Subcutaneous adipose tissue (tissue), 4 donors: ENCODE measurements around the gene WNT1. TPM values are rescaled to one million over a fixed set of nuclear protein-coding genes. Genes with fewer than 3 reads are reported as not detected.

Experiments used
- CTCF ChIP-seq: fragments of 450-650 bp; IDR thresholded peaks from one replicate; pipeline ENCODE4 v1.5.1; 2016; ENCODE audit warnings: low read depth, mild to moderate bottlenecking, control low read depth, antibody characterized with exemption, moderate library complexity
- total RNA-seq, 4 donors: library from RNA; depleted of rRNA; stranded (reverse); fragments of >200 nt; gene quantifications; one replicate each; pipeline ENCODE4 v1.1.0, GENCODE V29; 2016

Gene WNT1
- total RNA-seq, 4 donors from 2014 or later = not detected

DNA sequence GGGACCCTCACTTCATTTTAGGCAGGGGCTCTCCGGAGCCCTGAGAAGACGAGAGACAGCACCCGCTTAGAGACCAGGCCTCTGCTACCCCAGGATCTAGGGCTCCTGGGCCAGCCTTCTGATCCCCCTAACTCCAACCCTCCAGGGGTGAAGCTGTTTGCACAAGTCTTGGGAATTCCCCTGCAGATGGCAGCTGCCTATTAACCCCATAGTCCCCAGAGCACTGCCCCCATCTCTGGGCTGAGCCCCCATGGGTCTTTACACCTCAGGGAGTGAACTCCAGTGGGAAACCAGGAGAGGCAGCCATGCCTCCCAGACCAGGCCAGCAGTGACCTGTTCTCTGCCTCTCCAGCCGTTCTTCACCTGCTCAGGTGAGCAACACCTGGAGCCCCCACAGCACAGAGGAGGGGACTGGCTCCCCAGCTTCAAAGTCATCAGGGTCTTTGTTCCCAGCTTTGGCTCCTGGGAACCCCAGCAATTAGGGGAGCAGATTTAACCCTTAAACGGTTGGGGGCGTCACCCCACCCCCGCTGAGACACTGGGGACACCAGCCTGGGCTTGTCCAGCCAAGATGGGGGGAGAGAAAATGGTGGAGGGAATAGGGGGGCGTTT is 8.9 kb upstream of the WNT1 start:
- TF ChIP-seq CTCF = no peak

DNA sequence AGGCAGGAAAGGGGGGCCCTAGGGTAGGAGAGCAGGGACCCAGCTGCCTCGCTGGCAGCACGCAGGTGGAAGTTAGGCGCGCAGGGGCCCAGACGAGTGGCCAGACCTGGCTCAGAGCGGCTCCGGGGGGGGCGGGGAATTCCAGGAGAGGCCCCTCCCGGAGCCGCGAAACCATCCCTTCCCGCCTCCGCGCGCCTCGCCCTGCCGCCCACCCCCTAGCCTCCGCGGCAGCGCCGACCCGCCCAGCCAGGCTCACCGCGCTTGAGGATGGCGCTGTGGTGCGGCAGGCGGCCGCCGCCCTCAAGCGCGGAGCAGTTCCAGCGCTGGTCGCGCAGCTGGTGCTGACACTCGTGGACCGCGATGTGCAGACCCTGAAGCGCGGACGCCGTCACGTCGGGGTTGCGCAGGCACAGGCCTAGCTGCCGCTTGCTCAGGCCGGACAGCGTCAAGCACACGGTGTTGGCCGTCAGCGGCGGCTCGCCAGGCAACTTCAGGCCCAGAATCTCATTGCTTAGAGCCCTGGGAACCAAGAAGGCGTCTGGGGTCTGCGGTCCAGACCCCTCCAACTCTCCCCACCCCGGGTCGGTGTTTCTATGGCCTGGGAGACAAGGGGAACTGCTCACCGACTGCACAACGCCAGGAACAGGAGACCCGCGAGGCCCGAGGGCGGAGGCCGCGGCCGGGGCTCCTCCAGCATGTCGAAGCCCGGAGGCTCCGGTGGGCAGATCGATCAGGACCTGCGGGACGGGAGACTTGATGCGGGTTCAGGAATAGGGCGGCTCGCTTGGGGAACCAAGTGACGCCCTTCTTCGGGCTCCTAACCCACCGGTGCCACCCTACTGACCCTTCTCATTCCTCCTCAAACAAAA is 8.1 kb upstream of the WNT1 start:
- no peak for TF ChIP-seq CTCF

DNA sequence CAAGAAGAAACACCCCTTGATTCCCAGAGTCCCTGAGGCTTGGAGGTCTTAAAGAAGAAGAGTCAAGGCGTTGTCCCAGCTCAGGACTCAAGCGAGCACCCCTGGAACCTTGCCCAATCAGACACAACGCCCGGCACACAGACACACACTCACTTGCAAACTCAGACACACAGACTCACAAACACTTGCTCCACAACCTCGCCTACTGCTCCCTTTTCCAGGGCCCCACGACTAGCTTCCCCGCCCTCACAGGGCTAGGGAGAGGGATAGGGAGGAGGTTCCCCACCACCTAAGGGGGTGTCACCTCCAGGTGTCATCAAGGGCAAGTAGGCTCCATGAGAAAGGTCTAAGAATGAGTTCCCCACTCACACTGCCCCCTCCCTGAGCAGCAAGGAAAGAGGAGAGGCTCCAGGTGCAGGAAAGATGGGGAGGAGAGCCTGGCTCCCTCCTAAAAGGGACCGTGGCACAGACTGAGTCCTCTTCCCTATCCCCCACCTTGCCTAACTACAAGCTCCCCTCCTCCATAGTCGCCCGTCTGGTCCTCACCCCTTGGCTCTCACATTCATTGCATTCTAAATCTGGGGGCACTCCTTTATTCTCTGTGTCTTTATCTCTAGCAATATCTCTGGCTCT is 7.3 kb upstream of the WNT1 start:
- no peak for TF ChIP-seq CTCF

GRCh38 chr12:48972213-48972951 is 5.7 kb upstream of the WNT1 start:
- no peak for TF ChIP-seq CTCF

GRCh38 chr12:48972952-48973483 is 5.1 kb upstream of the WNT1 start:
- TF ChIP-seq CTCF = no peak

GRCh38 chr12:48973531-48973930 is 4.6 kb upstream of the WNT1 start:
- TF ChIP-seq CTCF = no peak
